DMS 273 (cell line): Measurements from ENCODE around the gene PRKN.
A peak's percentile ranks its signal among the peaks of the same experiment; 100 is the strongest.
"Not testable (repeated sequence)": the region's sequence is repeated elsewhere in the genome, so short reads cannot be mapped to it uniquely, and the experiment has no call there.

ENCODE experiments used
- DNase-seq: peaks from one replicate; lab custom pipeline; 2025; ENCODE audit not compliant: unreplicated experiment; lab: John Stamatoyannopoulos, UW

The PRKN gene

GRCh38 chr6:161349886-161350285, 1377.7 kb downstream of the PRKN start:
- no peak for DNase-seq

DNA sequence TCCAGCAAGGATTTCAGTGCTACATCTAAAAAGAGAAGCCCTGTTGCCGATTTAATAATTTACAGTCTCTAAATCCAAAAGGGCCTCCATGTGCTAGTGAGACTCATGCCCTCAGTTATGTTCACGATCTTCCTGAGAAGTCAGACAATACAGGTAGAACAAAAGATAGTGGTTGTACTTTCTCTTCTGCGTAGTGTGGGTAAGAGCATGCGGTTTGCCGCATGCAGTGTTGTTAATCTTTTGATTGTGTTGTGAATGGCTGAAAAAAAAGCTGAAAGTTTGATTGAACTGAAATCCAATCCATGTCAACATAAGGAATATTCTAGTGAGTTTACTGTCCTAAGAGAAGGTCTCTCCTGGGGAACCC, 1379.0 kb downstream of the PRKN start:
- DNase-seq: no peak

- DNase-seq: no peak
Measured at GRCh38 chr6:161347988-161348627, 1379.5 kb downstream of the PRKN start.

- DNase-seq: no peak
Measured at GRCh38 chr6:161347125-161347524, 1380.4 kb downstream of the PRKN start.

DNA sequence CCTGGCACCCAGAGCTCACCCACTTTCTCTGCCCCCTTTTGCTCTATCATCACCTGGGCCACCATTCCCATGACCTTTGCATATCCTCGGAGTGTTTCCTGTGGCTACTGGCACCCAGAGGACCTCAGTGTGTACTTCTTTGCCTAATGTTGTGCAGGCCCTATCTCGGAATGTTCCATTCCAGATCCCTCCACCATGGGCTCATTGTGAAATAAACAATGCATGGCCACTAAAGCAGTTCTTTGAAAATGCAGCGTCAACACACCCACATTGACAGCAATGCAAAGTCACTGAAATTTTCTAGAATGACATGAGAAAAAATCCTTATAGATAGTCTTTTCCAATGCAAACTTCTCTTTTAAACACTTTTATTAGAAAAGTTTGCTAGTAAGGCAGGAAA, 1380.8 kb downstream of the PRKN start:
- DNase-seq: no peak

DNA sequence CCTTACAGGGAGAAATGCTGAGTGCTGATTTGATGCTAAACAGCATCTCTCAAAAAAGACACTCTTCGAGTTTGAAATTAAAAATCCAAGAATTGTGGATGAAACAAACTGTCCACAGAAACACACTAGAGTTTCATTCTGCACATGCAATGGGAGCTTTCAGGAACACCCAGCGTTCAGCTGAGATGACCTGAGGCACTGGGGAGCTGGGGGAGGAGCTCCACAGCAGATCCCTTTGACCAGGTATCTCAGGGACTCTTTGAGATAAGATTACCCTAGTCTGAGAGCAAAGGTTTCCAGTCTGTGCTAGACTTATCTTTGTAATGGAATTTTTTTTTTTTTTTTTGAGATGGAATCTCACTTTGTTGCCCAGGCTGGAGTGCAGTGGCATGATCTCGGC, 1382.9 kb downstream of the PRKN start:
- no peak for DNase-seq

GRCh38 chr6:161342039-161342438, 1385.5 kb downstream of the PRKN start:
- DNase-seq: no peak

DNA sequence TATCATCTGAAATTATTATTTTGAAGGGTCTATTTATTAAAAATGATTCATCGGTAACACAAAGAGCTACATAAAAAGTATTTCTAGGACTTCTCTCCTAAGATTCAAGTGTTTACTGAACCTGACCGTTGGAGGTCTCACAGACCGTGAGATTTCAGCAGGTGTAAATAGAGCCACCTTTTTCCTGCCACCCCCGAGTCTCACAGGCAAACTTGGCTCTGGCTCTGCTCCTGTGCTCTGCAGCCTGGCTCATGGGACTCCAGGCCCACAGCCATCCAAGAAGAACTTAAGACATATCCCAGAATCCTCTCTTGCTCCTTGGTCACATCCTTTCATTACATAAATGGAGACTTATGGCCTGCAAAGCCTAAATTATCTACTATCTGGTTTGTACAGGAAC, 1385.9 kb downstream of the PRKN start:
- no peak for DNase-seq

DNA sequence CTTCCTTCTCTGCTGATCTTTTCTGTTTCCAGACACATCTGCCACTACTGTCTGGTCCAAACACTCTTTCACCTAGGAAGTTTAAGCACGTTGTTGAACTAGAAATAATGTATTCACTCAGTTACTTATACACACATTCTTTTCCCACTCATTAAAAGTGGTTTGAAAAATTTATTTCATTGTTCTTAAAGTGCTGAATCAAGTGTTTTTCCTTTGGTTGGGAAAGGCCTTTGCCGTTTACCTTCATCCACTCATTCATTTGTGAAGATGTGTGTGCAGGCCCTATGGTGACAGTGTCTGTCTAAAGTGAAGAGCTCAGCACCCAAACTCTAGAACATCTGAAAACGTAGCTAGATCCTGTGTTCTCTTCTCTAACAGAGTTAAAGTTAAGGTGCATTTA, 1389.6 kb downstream of the PRKN start:
- DNase-seq: no peak

GRCh38 chr6:161336479-161336878, 1391.1 kb downstream of the PRKN start:
- DNase-seq: no peak

DNA sequence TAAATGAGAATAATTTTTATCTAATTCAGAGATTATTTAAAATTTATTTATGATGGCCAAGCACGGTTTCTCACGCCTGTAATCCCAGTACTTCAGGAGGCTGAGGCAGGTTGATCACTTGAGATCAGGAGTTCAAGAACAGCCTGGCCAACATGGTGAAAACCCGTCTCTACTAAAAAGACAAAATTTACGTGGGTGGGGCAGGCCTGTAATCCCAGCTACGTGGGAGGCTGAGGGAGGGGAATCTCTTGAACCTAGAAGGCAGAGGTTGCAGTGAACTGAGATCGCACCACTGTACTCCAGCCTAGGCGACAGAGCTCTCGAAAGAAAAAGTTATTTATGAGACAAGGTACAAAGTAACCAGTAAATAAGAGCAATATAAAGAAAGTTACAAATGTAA, 1394.2 kb downstream of the PRKN start:
- no peak for DNase-seq

DNA sequence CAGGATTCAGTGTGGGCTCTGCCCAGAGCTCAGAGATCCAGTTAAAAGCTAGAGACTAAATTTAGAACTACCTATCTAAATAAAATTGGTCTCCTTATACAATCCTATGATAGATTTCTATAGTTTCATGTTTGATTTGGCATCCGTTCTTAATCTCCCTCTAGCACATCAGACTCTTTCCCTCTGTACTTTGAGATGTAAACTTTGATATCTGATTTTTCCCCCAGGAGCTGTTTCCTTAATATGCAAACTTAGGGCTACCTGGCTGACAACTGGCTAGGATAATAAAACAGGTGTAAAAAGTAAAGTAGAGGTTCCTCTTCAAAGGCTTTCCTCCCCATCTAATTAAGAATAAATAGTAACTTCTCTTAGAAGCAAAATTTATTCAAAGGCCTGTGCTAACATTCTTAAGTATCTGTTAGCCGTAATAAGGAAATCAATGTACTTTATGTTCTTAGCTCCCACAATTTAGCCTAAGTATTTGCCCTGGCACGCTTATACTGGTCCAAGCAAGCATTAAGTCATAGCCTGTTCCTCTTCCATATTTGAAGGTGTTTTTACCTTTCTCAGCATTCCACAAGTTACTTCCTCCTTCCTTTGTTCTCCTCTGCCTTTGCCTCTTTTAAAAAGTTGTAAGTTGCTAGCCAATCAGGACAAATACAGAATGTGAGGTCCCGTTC, 1396.0 kb downstream of the PRKN start:
- DNase-seq: not testable (repeated sequence)

DNA sequence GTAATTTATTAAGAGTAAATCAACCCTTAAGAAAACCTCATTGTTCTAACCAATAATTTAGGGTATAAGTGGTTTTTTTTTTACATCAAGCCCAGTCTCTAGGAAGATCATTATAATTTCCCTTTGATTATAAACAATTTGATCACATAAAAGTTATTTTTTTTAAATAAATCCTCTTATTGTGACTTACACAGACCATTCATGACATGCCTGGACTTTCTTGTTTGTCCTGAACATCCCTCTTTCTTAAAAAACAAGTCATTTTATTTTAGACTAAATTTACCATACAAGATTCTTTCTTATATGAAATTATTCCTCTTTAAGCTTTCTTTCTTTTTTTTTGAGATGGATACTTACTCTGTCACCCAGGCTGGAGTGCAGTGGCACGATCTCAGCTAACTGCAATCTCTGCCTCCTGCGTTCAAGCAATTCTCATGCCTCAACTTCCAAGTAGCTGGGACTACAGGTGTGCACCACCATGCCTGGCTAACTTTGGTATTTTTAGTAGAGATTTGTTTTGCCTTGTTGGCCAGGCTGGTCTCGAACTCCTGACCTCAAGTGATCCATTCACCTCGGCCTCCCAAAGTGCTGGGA, 1400.1 kb downstream of the PRKN start:
- peak; percentile 9 for DNase-seq

DNA sequence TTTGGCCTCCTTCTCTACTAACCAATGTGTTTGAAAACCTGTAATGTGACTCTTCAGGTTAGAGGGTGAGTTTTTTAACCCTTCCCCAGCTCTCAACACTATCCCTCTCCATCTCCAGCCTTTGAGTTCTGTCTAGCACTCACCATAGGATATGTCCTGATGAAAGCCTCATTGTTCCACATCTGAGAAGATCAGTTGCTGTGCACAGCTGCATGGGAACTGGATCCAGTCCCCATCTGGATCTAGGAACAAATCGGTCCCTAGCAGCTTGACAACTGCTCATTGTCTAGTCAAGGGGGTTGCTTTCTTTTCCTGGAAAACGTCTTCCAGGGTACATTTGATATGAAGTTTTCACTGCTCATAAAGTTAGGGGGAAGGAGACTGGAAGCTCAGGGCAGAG, 1408.3 kb downstream of the PRKN start:
- DNase-seq: no peak

DNA sequence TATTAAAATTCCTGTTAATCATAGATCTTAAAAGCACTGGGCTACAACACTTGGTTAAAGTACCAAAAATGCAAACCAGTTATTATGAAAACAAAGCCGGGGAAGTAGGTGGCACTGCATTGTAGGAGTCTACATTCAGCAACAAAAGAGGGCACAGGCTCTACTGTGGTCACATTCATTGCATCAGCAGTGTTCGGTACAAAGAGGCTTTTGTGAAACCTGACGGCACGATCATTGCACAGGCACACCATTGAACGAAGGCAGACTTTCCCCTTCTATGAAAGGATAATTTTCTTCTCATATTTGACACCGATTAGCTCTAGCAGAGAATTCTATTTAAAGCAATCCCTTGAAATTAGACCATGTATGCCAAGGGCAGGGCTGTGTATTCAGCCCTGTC, 1409.1 kb downstream of the PRKN start:
- DNase-seq: no peak

- DNase-seq: no peak
Measured at GRCh38 chr6:161316531-161316930, 1411.0 kb downstream of the PRKN start.

GRCh38 chr6:161315246-161315917, 1412.2 kb downstream of the PRKN start:
- not testable (repeated sequence) for DNase-seq

- not testable (repeated sequence) for DNase-seq
Measured at GRCh38 chr6:161314541-161315245, 1412.9 kb downstream of the PRKN start.

DNA sequence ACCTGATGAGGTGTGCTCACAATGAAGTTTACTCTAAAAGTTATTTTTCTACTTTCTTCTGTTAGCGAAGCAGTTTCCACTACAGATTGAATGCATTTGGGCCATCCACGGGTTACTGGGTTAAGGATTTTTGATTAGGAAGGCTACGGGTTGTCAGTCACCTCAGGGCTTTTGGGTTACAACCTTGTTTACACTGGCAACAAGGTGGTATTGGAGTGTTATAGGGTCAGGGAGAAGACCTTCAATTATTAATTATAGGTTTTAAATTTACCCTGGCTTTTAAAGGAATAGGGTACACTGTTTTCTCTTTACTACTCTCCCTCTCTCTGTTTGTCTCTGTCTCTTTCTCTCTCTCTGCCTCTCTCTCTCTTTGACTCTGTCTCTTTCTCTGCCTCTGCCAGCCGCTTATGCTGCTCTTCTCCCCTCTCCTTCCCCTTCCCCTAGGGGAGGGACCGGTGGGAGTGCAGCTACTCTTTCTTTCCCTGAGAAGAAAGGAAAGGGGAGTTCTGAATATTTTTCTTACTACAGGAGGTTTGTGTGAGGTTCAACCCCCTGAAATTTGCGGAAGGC, 1413.5 kb downstream of the PRKN start:
- DNase-seq: no peak

DNA sequence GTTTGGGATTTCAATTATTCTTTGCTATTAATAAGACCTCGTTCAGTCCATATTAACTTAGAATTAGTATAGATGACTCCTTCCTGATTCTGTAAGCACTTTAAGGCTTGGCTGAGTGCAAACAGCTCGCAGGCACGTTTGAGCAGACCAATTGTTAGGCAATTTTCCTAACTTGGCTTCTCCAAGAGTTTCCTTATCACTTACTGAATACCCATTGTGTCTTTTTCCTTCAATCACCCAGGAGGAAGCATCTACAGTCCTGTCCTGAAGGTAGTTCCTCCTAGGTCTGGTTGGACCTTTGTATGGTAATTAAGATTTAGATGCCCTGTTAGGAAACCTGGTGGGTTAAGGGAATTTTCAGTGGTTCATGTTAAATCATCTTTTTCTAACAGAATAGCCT, 1414.1 kb downstream of the PRKN start:
- DNase-seq: not testable (repeated sequence)

- not testable (repeated sequence) for DNase-seq
Measured at GRCh38 chr6:161309774-161310173, 1417.8 kb downstream of the PRKN start.
